ENCODE results near the gene OR4D9.

- TF ChIP-seq MAX (IDR thresholded peaks at IDR 0.05; ENCODE audit: low read depth): no peak
- no peak for TF ChIP-seq CTCF (IDR thresholded peaks at IDR 0.05)
- no peak for TF ChIP-seq TCF12 (IDR thresholded peaks at IDR 0.05)
- TF ChIP-seq YY1 (IDR thresholded peaks at IDR 0.05; ENCODE audit: low read depth): no peak
- TF ChIP-seq RFX5 (IDR thresholded peaks at IDR 0.05; ENCODE audit: low read length): no peak
- no peak for TF ChIP-seq USF2 (IDR thresholded peaks at IDR 0.05; ENCODE audit: borderline replicate concordance, low read depth, low read length)
Observed at GRCh38 chr11:59544869-59545178, 33.5 kb downstream of the OR4D9 start.
